Measurements from ENCODE around the gene MUC4. TPM values are rescaled to one million over a fixed set of nuclear protein-coding genes. Genes with fewer than 3 reads are reported as not detected.
A peak's percentile ranks its signal among the peaks of the same experiment; 100 is the strongest.
"Not testable (repeated sequence)": the region's sequence is repeated elsewhere in the genome, so short reads cannot be mapped to it uniquely, and the experiment has no call there.

The MUC4 gene
- total RNA-seq, 1 donor from 2014 or later = not detected

DNA sequence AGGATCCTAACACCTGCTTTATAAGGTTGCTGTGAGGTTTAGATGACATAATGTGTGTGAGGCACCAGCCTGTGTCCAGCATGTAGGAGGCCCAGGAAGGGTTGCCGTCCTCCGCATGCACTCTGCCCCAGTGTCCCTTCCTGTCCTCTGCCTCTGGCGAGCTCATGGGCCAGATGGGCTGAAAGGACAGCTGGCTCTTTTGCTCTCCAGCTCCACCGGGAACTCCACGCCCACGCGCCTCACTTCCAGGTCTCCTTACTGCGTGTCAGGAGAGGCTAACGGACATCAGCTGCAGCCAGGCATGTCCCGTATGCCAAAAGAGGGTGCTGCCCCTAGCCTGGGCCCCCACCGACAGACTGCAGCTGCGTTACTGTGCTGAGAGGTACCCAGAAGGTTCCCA is 78.8 kb downstream of the MUC4 start:
- H3K27ac Mint-ChIP-seq (ENCODE audit: unreplicated experiment) = peak overlapping the region; percentile 2
- peaks cover 3% of the 10 kb centered on the region for H3K27me3 Mint-ChIP-seq (ENCODE audit: low read depth)
- H3K4me3 Mint-ChIP-seq = no peak overlapping the region
- H3K9me3 Mint-ChIP-seq = no peaks in the 10 kb centered on the region
- TF ChIP-seq, protein P1, sequence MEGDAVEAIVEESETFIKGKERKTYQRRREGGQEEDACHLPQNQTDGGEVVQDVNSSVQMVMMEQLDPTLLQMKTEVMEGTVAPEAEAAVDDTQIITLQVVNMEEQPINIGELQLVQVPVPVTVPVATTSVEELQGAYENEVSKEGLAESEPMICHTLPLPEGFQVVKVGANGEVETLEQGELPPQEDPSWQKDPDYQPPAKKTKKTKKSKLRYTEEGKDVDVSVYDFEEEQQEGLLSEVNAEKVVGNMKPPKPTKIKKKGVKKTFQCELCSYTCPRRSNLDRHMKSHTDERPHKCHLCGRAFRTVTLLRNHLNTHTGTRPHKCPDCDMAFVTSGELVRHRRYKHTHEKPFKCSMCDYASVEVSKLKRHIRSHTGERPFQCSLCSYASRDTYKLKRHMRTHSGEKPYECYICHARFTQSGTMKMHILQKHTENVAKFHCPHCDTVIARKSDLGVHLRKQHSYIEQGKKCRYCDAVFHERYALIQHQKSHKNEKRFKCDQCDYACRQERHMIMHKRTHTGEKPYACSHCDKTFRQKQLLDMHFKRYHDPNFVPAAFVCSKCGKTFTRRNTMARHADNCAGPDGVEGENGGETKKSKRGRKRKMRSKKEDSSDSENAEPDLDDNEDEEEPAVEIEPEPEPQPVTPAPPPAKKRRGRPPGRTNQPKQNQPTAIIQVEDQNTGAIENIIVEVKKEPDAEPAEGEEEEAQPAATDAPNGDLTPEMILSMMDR (conservative IDR thresholded peaks at IDR 0.05) = no peak
- peaks cover 35% of the 10 kb centered on the region for H3K4me1 Mint-ChIP-seq
- H3K36me3 Mint-ChIP-seq (ENCODE audit: low read depth) = no peaks in the 10 kb centered on the region
- DNase-seq (ENCODE audit: low read depth, low spot score) = no peak

DNA sequence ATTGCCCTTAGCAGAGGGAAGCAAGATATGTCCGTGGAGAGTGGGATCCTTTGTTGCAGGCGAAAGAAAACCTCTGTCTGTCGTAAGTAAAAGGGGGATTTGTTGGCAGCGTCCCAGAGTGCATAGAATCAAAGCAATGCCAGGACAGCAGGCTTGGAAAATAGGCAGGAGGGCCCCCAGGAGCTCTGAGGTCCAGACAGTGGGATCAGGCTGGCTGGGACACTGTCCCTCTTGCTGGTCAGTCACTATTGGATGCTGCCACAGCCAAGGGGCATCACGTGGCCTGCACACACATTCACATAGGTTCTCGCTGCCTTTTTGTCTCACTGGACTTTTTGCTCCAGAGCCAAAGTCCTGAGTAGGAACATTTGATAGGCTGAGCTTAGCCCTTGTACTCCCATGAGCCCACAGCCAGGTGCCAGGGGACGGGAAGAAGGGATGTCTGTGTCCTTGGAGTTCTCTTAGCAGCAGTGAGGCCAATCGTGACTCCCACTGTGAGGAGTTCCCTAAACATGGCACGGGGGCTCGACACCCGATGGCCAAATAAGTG is 80.3 kb downstream of the MUC4 start:
- Mint-ChIP-seq H3K4me1 (peaks cover 37% of the 10 kb centered on the region), H3K27ac (ENCODE audit: unreplicated experiment) (no peak overlapping the region)
- TF ChIP-seq, protein P1 (conservative IDR thresholded peaks at IDR 0.05) = no peak

DNA sequence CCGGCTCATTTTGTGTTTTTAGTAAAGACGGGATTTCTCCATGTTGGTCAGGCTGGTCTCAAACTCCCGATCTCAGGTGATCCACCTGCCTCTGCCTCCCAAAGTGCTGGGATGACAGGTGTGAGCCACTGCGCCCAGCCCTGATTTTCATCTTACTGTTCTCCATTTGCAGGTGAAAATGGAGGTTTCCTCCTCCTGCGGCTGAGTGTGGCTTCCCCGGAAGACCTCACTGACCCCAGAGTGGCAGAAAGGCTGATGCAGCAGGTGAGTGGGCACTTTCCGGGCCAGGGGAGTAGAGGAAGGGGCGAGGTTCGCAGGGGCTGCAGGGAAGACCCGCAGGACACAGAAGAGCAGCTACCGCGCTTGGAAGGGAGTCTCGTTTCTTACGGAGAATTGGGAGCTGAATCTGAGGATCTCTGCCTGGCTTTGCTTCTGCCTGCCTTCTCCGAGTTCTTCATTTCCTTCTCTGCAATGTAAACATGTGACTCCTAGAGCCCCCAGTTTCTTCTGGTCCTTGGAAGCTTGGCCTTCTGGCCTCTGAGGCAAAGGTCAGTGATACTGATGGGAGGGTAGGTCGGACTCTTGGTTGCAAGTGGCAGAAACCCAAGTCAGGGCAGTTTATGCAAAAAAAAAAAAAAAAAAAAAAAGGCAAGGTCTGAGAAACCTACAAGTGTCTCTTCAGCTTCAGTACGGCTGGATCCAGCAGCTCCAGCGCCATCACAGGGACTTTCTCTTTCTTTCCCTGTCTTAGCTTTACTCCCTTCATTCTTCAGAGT is 82.1 kb downstream of the MUC4 start:
- Mint-ChIP-seq H3K27ac (ENCODE audit: unreplicated experiment) (no peak overlapping the region), H3K27me3 (ENCODE audit: low read depth) (peaks cover 6% of the 10 kb centered on the region), H3K4me1 (peaks cover 42% of the 10 kb centered on the region), H3K36me3 (ENCODE audit: low read depth) (no peaks in the 10 kb centered on the region), H3K4me3 (no peak overlapping the region), H3K9me3 (no peaks in the 10 kb centered on the region)
- DNase-seq (ENCODE audit: low read depth, low spot score) = no peak
- TF ChIP-seq, protein P1 (conservative IDR thresholded peaks at IDR 0.05) = no peak

More for the DNA sequence above, 80.3 kb downstream of the MUC4 start:
- H3K27me3 Mint-ChIP-seq (ENCODE audit: low read depth) = peaks cover 3% of the 10 kb centered on the region
- no peak overlapping the region for H3K4me3 Mint-ChIP-seq
- no peak for DNase-seq (ENCODE audit: low read depth, low spot score)
- H3K36me3 Mint-ChIP-seq (ENCODE audit: low read depth) = no peaks in the 10 kb centered on the region
- H3K9me3 Mint-ChIP-seq = no peaks in the 10 kb centered on the region

DNA sequence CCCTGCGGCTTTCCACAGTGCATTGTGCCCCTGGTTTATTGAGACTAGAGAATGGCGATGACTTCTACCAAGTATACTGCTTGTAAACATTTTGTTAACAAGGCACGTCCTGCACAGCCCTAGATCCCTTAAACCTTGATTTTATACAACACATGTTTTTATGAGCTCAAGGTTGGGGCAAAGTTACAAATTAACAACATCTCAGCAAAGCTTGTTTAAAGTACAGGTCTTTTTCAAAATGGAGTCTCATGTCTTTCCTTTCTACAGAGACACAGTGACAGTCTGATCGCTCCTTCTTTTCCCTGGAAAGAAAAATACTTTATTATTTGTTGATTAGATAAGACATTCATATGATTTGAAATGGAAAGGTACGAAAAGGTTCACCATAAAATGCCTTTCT is 82.9 kb downstream of the MUC4 start:
- DNase-seq (ENCODE audit: low read depth, low spot score); H3K27me3 Mint-ChIP-seq (ENCODE audit: low read depth); H3K36me3 Mint-ChIP-seq (ENCODE audit: low read depth); H3K27ac Mint-ChIP-seq (ENCODE audit: unreplicated experiment); H3K4me3 Mint-ChIP-seq; H3K9me3 Mint-ChIP-seq: not testable (repeated sequence)
- peaks cover 42% of the 10 kb centered on the region for H3K4me1 Mint-ChIP-seq

DNA sequence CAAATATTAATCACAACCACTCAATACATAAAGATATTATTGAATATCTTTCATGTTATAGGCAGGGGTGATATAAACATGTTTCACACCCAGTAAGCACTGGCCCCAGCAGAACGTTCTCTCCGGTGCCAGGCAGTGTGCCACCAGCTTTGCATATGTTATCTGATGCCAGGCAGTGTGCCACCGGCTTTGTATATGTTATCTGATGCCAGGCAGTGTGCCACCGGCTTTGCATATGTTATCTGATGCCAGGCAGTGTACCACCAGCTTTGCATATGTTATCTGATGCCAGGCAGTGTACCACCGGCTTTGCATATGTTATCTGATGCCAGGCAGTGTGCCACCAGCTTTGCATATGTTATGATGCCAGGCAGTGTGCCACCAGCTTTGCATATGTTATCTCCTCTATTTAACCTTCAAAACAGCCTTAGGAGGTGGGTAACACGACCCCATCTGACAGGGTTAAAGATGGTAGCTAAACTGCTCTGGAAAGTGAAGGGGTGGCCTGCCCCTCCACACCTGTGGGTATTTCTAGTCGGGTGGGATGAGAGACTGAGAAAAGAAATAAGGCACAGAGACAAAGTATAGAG is 84.0 kb downstream of the MUC4 start:
- TF ChIP-seq, protein P1 (conservative IDR thresholded peaks at IDR 0.05) = no peak
- peaks cover 33% of the 10 kb centered on the region for H3K4me1 Mint-ChIP-seq
- no peaks in the 10 kb centered on the region for H3K9me3 Mint-ChIP-seq
- H3K36me3 Mint-ChIP-seq (ENCODE audit: low read depth) = no peaks in the 10 kb centered on the region
- H3K27me3 Mint-ChIP-seq (ENCODE audit: low read depth) = peaks cover 6% of the 10 kb centered on the region
- H3K4me3 Mint-ChIP-seq = no peak overlapping the region
- no peak for DNase-seq (ENCODE audit: low read depth, low spot score)
- no peak overlapping the region for H3K27ac Mint-ChIP-seq (ENCODE audit: unreplicated experiment)

DNA sequence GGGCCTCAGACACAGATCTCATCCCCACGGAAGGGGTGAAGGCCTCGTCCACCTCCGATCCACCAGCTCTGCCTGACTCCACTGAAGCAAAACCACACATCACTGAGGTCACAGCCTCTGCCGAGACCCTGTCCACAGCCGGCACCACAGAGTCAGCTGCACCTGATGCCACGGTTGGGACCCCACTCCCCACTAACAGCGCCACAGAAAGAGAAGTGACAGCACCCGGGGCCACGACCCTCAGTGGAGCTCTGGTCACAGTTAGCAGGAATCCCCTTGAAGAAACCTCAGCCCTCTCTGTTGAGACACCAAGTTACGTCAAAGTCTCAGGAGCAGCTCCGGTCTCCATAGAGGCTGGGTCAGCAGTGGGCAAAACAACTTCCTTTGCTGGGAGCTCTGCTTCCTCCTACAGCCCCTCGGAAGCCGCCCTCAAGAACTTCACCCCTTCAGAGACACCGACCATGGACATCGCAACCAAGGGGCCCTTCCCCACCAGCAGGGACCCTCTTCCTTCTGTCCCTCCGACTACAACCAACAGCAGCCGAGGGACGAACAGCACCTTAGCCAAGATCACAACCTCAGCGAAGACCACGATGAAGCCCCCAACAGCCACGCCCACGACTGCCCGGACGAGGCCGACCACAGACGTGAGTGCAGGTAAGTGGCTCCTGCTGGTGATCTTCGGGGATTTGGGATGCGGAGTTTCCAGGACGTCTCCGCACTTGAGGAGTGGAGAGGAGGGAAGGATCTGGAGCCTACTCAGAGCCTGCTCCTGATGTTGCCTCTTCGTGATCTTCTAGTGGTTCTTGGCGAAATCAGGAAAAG is 85.6 kb downstream of the MUC4 start:
- peaks cover 29% of the 10 kb centered on the region for H3K4me1 Mint-ChIP-seq
- DNase-seq (ENCODE audit: low read depth, low spot score); H3K9me3 Mint-ChIP-seq; H3K4me3 Mint-ChIP-seq; H3K36me3 Mint-ChIP-seq (ENCODE audit: low read depth); H3K27me3 Mint-ChIP-seq (ENCODE audit: low read depth): not testable (repeated sequence)
- H3K27ac Mint-ChIP-seq (ENCODE audit: unreplicated experiment) = peak overlapping the region; percentile 50

DNA sequence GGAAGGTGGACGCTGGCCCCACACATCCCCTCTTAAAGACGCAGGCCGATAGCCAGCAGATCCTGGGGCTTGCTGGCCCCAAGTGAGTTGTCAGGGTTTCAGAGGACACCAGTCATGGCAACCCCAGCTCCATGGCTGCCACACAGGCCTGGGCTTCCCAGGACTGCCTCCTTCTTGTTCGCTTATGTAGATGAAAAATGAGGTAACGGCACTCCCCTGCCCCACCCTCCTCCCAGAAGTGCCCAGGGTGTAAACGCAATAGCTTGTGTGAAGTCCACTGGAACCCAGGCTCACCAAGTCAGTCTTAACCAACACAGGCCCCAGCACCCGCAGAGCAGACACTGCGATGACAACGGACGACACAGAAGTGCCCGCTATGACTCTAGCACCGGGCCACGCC is 87.4 kb downstream of the MUC4 start:
- not testable (repeated sequence) for H3K4me3 Mint-ChIP-seq; H3K9me3 Mint-ChIP-seq; H3K36me3 Mint-ChIP-seq (ENCODE audit: low read depth); H3K27ac Mint-ChIP-seq (ENCODE audit: unreplicated experiment); DNase-seq (ENCODE audit: low read depth, low spot score)
- peaks cover 18% of the 10 kb centered on the region for H3K27me3 Mint-ChIP-seq (ENCODE audit: low read depth)
- peaks cover 22% of the 10 kb centered on the region for H3K4me1 Mint-ChIP-seq

DNA sequence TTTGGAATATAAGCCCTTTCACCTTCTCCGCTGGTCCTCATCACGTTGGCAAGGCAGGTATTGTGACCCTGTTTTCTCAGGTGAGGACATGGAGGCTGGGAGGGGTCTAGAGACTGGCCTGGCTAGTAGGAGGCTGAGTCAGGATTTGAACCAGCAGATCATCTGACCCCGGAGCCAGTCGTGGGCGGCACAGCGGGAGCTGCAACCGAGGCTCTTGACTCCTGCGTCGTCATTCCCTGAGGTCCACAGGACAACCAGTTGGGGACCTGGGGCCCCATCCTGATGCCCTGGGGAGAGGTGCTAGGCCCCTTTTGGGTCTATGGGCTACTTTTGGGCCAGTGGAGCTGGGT is 88.8 kb downstream of the MUC4 start:
- H3K9me3 Mint-ChIP-seq; H3K27ac Mint-ChIP-seq (ENCODE audit: unreplicated experiment); H3K4me3 Mint-ChIP-seq; DNase-seq (ENCODE audit: low read depth, low spot score); H3K36me3 Mint-ChIP-seq (ENCODE audit: low read depth): not testable (repeated sequence)
- Mint-ChIP-seq H3K4me1 (peaks cover 22% of the 10 kb centered on the region), H3K27me3 (ENCODE audit: low read depth) (peaks cover 21% of the 10 kb centered on the region)

Data from neural crest cell (in vitro differentiated cells).